DOHH2 (cell line): ENCODE measurements around the gene TFF3.

Experiments
- H3F3A ChIP-seq: fragments of 200-600 bp; sonication (generic), shearing (Covaris generic); 2 replicates; pipeline ENCODE4 v1.6.0; 2016; ENCODE audit warnings: antibody characterized with exemption, mild to moderate bottlenecking; ENCODE audit not compliant: control insufficient read depth, insufficient read depth
- H3K27ac ChIP-seq: fragments of 200-600 bp; sonication (generic); 2 replicates; pipeline ENCODE4 v1.5.1; 2014; ENCODE audit warnings: low read depth, mild to moderate bottlenecking, low read length, moderate library complexity
- H3K27me3 ChIP-seq: fragments of 200-600 bp; sonication (generic); 2 replicates; pipeline ENCODE4 v1.6.1; 2014; ENCODE audit warnings: mild to moderate bottlenecking, low read length, mixed read lengths; ENCODE audit not compliant: control insufficient read depth
- H3K36me3 ChIP-seq: fragments of 200-600 bp; sonication (generic); 2 replicates; pipeline ENCODE4 v1.6.1; 2014; ENCODE audit warnings: mild to moderate bottlenecking, low read length, moderate library complexity, mixed read lengths; ENCODE audit not compliant: control insufficient read depth
- H3K4me1 ChIP-seq: fragments of 200-600 bp; sonication (generic); 2 replicates; pipeline ENCODE4 v1.6.1; 2014; ENCODE audit warnings: mild to moderate bottlenecking, low read length, mixed read lengths; ENCODE audit not compliant: control insufficient read depth
- H3K4me2 ChIP-seq: fragments of 200-600 bp; sonication (generic); 2 replicates; pipeline ENCODE4 v1.6.0; 2014; ENCODE audit warnings: mild to moderate bottlenecking, low read length, moderate library complexity
- H3K4me3 ChIP-seq: fragments of 200-600 bp; sonication (generic); 2 replicates; pipeline ENCODE4 v1.5.1; 2014; ENCODE audit warnings: mild to moderate bottlenecking, low read length, mixed read lengths
- H3K79me2 ChIP-seq: fragments of 200-600 bp; sonication (generic); 2 replicates; pipeline ENCODE4 v1.6.1; 2014; ENCODE audit warnings: mild to moderate bottlenecking, low read length, mixed read lengths; ENCODE audit not compliant: control insufficient read depth
- H3K9me2 ChIP-seq: fragments of 200-600 bp; sonication (generic); replicated peaks from 2 replicates; pipeline ENCODE4 v1.6.1; 2014; ENCODE audit warnings: mild to moderate bottlenecking, low read length, mixed read lengths; ENCODE audit not compliant: control insufficient read depth
- H3K9me3 ChIP-seq: fragments of 200-600 bp; sonication (generic); 2 replicates; pipeline ENCODE4 v1.6.1; 2014; ENCODE audit warnings: antibody characterized with exemption, low read length, mixed read lengths; ENCODE audit not compliant: control insufficient read depth, insufficient read depth
- H4K20me1 ChIP-seq: fragments of 200-600 bp; sonication (generic); 2 replicates; pipeline ENCODE4 v1.6.0; 2014; ENCODE audit warnings: low read depth, mild to moderate bottlenecking, antibody characterized with exemption, low read length, moderate library complexity; ENCODE audit not compliant: control insufficient read depth, insufficient read depth
- CTCF ChIP-seq: fragments of 200-600 bp; sonication (generic); IDR thresholded peaks from one replicate; pipeline ENCODE4 v1.5.1; 2014; ENCODE audit warnings: antibody characterized with exemption, mild to moderate bottlenecking, low read depth, low read length; ENCODE audit not compliant: poor library complexity, severe bottlenecking
- EZH2phosphoT487 ChIP-seq: fragments of 200-600 bp; sonication (generic); IDR thresholded peaks from 2 replicates; pipeline ENCODE4 v1.6.1; 2017; ENCODE audit warnings: borderline replicate concordance, mild to moderate bottlenecking, antibody characterized with exemption, low read length, moderate library complexity, mixed read lengths

Gene TFF3

GRCh38 chr21:42309753-42310213 lies 5.4 kb downstream of the TFF3 start:
- no peak overlapping the region for H3K4me3 ChIP-seq
- H3K4me2 ChIP-seq, result no peak overlapping the region
- no peaks in the 10 kb centered on the region for H3F3A ChIP-seq
- no peaks in the 10 kb centered on the region for H3K79me2 ChIP-seq
- no peak overlapping the region for H3K27ac ChIP-seq
- H3K4me1 ChIP-seq, result no peaks in the 10 kb centered on the region
- no peaks in the 10 kb centered on the region for H3K36me3 ChIP-seq
- peaks cover 12% of the 10 kb centered on the region for H3K27me3 ChIP-seq
- H3K9me2 ChIP-seq, result no peaks in the 10 kb centered on the region
- H4K20me1 ChIP-seq, result no peaks in the 10 kb centered on the region
- TF ChIP-seq EZH2phosphoT487 (no peak), CTCF (peak; percentile 91)
- H3K9me3 ChIP-seq, result no peaks in the 10 kb centered on the region

- H3K27me3 ChIP-seq, result peaks cover 13% of the 10 kb centered on the region
- no peak overlapping the region for H3K4me3 ChIP-seq
- no peak overlapping the region for H3K27ac ChIP-seq
- H3K79me2 ChIP-seq, result no peaks in the 10 kb centered on the region
- H3K36me3 ChIP-seq, result no peaks in the 10 kb centered on the region
- no peaks in the 10 kb centered on the region for H3K4me1 ChIP-seq
- no peaks in the 10 kb centered on the region for H3K9me3 ChIP-seq
- no peak overlapping the region for H3K4me2 ChIP-seq
- H4K20me1 ChIP-seq, result no peaks in the 10 kb centered on the region
- H3K9me2 ChIP-seq, result no peaks in the 10 kb centered on the region
- TF ChIP-seq EZH2phosphoT487, result no peak
- no peak for TF ChIP-seq CTCF
- no peaks in the 10 kb centered on the region for H3F3A ChIP-seq
Measured at GRCh38 chr21:42308914-42309752, 6.1 kb downstream of the TFF3 start.

- no peak overlapping the region for H3K4me2 ChIP-seq
- H3K27ac ChIP-seq, result no peak overlapping the region
- no peaks in the 10 kb centered on the region for H3K9me3 ChIP-seq
- H3K27me3 ChIP-seq, result peaks cover 13% of the 10 kb centered on the region
- no peaks in the 10 kb centered on the region for H3F3A ChIP-seq
- H3K9me2 ChIP-seq, result no peaks in the 10 kb centered on the region
- H3K4me1 ChIP-seq, result no peaks in the 10 kb centered on the region
- H3K36me3 ChIP-seq, result no peaks in the 10 kb centered on the region
- no peaks in the 10 kb centered on the region for H4K20me1 ChIP-seq
- no peaks in the 10 kb centered on the region for H3K79me2 ChIP-seq
- H3K4me3 ChIP-seq, result no peak overlapping the region
- no peak for TF ChIP-seq CTCF
- TF ChIP-seq EZH2phosphoT487, result no peak
Measured at GRCh38 chr21:42308161-42308913, 6.9 kb downstream of the TFF3 start.
